Inferior parietal cortex (tissue), 1 donor: Measurements from ENCODE around the gene DHPS.
"Not testable (repeated sequence)": the region's sequence is repeated elsewhere in the genome, so short reads cannot be mapped to it uniquely, and the experiment has no call there.

Source experiments
- DNase-seq: peaks from one replicate; pipeline ENCODE4 v3.0.0-alpha.2; 2016; ENCODE audit errors: extremely low spot score

The DHPS gene

DNA sequence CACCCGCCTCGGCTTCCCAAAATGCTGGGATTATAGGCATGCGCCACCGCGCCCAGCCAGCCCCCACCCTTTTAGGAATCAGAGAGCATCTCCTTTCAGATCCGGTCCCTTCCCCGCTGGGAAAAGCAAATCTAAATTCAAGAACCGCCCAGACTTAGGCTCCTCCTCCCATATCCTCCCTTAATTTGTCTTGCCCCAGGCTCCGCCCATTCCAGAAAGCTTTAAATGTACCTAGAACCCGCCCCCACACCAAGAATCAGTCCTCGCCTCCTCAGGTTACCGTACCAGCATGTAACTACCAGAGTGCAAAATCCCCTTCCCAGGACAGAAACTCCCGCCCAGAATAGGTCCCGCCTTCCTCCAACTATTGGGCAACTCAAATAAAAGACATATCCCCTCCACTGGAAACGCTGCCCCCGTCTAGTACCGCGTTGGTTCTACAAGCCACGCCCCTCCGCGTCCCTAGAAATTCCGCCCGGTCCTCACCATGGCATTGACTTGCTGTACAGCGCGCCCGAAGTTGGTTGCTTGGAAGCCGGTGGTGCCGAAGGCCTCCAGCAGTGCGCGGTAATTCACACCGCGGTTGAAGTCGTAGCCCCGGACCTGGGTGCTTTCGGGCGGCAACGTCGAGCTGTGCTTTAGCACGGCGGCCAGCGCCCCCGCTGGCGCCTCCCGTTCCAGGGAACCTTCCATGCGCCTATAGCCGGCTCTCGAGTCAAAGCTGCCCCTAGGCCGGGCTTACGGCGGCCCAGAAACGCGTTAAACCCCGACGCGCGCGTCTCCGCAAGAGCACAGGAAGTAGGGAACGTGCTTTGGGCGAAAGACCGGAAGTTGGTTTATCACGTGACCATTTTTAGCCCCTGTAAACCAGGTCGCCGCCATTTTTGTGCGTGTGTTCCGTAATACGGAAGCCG is at the start of gene DHPS:
Gene DHPS (minus strand): TSS at position 807 of the 914 bp plus-strand sequence. CDS start 114 bp downstream, at position 693.
- peak; percentile 99 for DNase-seq

DNA sequence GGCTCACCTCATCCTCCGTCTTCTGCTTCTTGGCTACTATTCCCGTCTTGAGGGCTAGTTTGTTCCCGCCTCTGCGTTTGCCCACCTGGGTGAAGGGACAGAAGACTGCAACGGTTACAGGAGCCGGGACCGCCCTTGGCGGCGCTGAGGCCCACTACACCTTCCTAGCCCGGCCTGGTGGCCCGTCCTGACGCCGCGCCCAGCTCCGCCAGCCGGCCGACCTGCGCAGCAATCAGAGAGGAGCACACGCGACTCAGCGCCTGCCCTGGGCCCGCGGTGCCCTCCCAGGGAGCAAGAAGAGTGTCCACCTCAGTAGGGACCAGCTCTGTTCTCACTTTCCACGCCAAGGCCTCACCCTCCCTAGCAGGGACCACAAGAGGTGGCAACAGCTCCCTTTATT is 49.7 kb upstream of the DHPS start:
- no peak for DNase-seq

DNA sequence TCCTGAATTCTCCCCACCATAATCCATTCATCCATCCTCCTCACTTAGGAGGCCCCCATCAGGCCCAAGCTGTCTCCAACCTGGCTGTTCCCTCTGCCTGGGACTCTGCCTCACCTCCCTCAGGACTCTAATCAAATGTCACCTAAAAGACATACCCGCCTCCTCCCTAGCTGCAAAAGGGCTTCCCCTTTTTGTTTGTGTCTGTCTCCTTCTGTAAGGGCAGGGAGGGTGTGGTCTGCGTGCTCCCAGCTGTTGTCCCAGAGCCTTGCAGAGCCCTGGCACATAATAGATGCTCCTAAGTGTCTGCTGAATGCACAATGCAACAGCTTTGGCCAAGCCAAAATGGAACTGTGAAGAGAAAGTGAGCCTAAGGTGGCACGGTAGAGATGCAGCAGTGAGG is 48.4 kb upstream of the DHPS start:
- no peak for DNase-seq

DNA sequence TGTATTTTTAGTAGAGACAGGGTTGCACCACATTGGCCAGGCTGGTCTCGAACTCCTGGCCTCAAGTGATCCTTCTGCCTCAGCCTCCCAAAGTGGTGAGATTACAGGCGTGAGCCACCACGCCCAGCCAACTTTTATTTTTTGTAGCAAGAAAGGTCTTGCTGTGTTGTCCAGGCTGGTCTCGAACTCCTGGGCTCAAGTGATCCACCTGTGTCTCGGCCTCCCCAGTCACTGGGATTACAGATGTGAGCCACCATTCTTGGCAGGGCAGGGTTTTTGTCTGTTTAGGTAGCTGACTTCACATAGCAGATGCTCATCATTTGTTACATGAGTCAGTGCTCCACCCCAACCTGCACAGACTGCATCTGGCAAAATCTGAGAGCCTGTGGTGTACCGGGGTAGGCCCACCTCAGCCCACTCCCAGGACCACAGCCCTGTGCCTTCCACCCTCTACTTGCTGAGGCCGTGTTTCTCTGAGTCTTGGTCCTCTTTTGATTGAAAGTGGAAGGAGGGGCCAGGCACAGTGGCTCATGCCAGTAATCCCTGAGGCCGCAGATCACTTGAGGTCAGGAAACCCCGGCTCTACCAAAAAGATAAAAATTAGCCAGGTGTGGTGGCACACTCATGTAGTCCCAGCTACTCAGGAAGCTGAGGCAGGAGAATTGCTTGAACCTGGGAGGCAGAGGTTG is 46.2 kb upstream of the DHPS start:
- DNase-seq, result no peak

DNA sequence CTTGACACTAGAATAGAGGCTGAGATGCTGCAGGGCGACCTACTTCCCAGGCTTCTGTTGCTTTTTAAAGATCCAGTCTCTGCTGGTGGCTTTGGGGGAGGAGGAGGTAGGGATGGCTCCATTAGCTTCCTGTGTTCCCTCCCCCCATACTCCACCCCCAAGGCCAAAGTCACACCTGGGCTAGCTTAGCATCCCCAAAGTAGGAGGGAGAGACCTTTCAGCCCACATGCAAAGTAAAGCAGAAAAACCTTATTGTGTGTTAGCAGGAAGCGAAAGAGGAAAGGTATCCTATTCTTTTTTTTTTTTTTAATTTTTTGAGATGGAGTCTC is 45.3 kb upstream of the DHPS start:
- DNase-seq, result no peak

DNA sequence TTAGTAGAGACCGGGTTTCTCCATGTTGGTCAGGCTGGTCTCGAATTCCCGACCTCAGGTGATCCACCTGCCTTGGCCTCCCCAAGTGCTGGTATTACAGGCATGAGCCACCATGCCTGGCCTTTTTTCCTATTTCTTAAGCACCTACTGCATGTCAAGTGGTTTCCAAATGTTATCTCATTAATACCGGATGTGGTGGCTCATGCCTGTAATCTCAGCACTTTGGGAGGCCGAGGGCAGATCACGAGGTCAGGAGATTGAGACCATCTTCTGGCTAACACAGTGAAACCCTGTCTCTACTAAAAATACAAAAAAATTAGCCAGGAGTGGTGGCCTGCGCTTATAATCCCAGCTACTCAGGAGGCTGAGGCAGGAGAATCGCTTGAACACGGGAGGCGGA is 43.9 kb upstream of the DHPS start:
- DNase-seq, result not testable (repeated sequence)

DNA sequence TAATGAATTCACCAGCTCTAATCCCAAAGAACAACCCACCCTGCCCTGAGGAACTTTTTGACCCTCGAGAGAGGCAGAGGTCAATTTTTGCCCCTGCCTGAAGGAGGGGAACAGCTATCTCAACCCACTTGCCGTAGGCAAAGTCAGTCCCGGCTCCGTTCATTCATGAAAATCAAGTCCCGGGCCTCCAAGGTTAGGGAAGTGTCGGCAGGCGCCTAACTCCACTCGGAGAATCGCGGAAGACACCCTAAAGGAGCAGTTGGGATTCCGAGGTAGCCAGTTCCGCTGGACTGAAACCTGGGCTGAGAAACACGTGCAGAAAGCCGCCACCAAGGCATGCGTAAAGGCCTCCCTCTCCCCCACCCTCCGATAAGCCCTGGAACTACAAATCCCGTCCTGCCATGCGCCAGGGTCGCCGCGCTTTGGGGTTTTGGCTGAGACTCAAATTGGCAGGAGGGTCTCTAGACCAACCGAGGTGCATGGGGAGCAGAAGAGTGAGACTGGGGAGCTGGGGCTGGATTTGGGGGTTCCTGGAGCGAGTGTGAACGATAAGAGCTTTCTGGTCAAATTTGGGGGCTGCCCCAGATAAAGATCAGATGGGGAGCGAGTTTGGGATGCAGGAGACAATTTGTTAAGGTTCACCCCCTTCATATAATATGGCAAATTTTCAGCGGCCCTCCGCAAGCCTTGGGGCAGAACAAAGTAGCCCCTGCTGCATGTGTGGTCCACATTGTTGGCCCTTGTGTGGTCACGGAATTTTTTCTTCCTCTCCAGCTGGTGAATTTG is 42.2 kb upstream of the DHPS start, which contains the start of gene TNPO2:
Gene TNPO2 (minus strand): TSS at position 292 of the 786 bp plus-strand sequence. CDS start 2,955 bp downstream, outside the sequence.
- DNase-seq, result peak; percentile 68

DNA sequence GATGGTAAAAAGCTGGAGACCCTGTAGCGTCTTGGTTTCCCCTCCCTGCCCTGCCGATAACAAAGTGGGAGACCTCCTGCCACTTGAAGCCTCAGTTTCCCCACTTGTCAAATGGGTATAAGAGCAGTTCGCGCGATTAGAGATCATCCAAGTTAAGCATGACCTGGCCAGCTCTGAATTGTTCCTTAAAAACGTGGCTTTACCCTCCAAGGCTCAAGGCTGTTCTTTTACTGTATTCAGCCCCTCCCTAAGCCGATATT is 41.6 kb upstream of the DHPS start:
- no peak for DNase-seq

DNA sequence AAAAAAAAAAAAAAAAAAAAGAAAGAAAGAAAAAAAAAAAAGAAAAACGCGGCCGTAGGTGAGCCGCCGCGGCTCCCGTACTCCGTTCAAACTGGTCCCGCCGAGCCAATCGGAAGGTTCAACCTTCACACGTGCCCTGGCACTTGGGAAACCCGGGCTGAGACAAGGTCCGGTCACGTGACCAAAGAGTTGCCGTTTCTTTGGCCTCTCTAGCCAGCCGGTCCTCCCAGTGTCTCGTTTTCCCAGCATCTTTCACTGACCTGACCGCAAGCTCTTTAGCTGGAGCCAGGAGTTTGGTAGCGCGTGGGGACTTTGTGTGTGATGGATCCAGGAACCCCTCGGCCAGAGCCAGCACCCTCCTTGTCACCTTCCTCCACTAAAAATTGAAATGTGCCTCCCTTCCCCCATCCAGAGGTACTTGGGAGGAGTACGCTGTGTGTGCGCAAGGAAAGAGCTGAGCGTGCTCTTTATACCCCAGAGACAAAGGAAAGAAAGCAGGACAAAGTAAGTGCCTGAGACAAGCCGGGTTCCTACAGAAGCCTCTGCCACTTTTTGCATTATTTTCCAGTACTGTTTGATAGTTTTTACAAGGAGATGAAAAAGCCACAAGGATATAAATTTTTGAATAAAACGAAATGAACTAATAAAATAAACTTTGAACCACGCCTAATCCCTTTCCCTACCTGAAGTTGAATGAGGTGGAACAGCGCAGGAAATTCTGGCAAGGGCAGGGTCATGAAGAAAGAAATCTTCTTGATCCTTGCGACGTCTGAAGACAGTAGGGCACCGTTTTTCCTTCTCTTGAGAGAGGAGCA is 41.1 kb upstream of the DHPS start:
- DNase-seq, result peak; percentile 100

DNA sequence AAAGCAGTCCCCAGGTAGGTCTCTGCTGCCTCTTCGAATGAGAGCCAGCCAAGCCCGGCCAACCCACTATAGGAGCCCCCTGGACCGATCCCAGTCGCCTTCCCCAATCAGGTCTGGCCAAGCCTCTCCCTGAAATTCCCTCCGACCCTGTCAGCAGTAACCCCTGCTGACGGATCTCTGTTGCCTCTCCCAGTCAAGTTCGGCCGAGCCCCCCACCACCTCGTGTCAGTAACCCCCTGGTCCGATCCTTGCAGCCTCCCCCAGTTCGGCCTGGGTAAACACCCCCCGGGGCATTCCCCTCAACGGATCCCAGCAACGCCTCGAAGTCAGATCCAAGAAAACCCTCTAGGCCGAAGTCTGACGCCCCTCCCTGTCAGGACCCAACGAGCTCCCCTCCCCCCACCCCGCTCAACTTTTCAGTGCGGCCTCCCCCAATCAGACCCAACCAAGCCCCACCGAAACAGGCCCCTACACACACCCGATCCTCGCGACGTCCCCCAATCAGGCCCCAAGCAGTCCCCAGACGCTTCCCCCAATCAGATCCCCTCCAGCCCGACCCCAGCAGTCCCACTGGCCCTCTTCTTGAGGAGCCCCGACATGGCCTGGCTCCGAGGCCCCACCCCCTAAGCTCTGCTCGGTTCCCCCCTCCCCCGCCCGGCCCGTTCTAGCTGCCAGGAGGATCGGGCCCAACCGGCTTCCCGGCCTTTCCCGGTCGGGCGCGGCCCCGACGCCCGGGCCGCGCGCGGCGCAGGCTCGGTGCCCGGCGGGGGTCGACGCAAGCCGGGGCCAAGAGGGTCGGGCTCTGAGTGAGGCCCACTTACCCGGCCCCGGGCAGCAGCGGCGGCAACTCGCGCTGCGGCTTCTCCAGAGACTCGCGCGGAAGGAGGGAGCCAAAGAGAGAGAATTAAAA is 40.2 kb upstream of the DHPS start:
- DNase-seq, result peak; percentile 4

DNA sequence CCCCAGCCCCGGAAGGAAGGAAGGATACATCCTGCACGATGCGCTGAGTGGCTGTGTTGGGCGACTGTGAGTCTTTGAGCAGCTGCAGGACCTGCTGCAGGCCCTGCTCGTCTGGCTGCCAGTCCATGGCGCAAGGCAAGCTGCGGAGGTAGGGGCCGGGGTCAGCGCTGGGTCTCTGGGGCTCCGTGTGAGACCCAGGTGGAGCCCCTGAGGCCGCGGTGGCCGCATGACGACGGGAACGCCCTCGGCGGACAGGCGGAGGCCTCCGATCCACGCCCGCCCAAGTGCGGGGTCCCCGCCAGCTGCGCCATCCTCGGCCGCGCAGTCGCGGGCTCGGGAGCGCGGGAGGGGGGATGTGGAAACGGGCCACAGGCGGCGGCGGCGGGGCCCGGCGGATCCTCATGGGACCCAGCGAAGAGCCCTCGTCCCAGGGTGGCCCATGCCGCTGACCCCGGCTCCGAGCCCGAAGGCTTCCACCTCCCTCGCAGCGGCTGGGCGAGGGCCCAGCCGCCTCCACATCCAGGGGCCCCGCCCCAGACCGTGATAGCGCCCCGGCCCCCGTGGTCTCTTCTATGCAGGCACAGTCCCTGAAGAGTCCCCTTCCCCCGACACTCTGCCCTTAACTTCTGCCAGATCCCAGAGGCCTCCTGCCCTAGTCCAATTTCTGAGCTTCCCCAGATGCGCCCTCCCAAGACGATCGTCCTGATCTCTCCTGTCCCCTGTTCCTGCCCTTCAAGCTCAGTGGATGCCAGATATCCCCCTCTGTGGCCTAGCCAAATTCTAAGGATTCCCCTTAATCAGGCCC is 39.4 kb upstream of the DHPS start:
- peak; percentile 13 for DNase-seq

DNA sequence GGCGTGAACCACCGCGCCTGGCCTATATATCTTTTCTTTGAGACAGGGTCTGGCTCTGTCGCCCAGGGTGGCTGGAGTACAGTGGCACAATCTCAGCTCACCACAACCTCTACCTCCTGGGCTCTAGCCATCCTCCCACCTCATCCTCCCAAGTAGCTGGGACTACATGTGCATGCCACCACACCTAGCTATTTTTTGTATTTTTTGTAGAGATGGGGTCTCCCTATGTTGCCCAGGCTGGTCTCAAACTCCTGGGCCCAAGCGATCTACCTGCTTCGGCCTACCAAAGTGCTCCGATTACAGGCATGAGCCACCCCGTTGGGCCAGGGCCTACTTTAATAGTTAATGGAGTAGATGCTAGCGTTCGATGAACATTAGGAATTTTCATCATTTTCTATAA is 38.6 kb upstream of the DHPS start:
- DNase-seq, result no peak

DNA sequence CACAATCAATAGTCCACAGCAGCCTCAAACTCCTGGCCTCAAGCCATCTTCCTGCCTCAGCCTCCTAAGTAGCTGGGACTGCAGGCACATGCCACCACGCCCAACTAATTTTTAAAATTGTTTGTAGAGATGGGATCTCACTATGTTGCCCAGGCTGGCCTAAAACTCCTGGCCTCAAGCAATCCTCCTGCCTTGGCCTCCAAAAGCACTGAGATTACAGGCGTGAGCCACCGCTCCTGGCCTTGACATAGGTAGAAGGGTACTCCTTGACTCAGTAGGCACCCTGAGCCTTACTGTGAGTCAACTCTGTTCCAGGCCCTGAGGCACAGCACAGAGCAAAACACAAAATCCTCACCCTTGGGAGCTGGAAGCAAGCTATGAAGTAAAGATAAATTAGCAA is 34.2 kb upstream of the DHPS start:
- no peak for DNase-seq

DNA sequence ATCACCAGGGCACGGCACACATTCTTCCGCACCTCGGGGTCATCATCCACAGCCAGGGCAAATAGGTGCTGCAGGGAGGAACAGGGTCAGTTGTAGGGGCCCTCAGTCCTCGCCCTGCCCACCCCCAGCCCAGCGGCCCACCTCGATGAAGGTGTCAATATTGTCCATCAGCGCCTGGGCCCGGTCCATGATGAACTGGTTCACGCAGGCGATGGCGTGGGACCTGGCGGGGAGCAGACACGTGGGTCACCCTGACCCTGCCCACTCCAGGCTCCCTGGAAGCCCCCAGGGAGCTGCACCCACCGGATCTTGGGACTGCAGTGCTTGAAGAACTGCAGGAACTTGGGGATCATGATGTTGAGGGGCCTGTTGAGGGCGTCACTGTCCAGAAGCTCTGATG is 33.4 kb upstream of the DHPS start:
- no peak for DNase-seq

DNA sequence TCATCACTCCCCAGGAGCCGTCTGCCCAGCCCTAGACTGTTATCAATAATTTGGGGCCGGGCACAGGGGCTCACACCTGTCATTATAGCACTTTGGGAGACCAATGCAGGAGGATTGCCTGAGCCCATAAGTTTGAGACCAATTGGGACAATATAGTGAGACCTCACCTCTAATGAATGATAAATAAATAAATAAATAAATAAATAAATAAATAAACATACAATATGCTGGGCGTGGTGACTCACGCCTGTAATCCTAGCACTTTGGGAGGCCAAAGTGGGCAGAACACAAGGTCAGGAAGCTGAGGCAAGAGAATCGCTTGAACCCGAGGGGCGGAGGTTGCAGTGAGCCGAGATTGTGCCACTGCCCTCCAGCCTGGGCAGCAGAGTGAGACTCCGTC is 31.6 kb upstream of the DHPS start:
- not testable (repeated sequence) for DNase-seq

DNA sequence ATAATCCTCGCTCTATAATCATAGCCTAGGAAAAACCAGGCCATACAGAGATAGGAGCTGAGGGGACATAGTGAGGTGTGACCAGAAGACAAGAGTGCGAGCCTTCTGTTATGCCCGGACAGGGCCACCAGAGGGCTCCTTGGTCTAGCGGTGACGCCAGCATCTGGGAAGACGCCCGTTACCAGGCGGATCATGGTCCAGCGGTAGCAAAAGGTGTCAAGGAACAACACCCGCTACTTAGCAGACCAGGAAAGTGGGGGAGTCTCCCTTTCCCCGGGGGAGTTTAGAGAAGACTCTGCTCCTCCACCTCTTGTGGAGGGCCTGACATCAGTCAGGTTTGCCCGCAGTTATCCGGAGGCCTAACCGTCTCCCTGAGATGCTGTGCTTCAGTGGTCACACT is 30.4 kb upstream of the DHPS start:
- not testable (repeated sequence) for DNase-seq

DNA sequence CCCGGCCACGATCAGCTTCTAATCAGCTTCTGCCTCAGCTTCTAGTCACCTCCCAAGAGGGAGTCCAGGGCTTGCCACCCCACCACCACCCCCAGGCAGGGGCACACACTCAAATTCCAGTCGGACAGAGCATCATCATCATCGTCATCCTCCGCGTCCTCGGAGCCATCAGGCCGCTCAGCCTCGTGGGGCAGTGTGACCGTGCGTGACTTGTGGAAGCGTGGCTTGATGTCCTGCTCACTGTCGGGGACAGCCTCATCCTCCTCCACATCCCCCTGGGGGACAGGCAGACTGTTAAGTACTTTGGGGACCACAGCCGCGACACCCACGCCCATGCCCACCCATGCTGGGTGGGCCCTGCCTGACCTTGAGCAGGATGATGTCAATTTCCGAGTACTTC is 29.5 kb upstream of the DHPS start:
- no peak for DNase-seq

DNA sequence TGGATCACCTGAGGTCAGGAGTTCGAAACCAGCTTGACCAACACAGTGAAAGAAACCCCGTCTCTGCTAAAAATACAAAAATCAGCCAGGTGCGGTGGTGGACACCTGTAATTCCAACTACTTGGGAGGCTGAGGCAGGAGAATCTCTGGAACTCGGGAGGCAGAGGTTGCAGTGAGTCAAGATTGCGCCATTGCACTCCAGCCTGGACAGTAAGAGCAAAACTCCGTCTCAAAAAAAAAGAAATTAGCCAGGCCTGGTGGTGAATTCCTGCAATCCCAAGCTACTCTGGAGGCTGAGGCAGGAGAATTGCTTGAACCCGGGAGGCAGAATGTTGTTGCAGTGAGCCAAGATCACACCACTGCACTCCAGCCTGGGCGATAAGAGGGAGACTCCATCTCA is 27.0 kb upstream of the DHPS start:
- no peak for DNase-seq

DNA sequence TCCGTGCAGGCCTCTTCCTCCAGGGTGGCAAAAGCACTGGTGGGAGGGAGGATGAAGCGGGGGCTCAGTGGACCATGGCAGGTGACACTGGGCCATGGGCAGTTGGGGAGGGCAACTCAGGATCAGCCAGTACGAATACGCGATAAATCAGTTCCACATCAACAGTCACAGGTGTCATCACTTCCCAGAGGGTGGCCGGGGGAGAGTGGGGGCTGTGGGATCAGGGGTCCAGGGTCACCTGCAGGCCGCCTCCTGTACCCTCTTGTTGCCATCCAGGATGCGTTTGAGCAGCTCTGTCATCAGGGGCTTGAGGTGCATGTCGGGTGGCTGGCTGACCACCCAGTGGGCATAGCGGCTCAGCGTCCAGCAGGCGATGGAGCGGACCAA is 24.6 kb upstream of the DHPS start:
- no peak for DNase-seq
